ENCODE results near the gene GPR152. TPM values are rescaled to one million over a fixed set of nuclear protein-coding genes. Genes with fewer than 3 reads are reported as not detected.

GPR152 gene
- total RNA-seq, 1 experiment from 2014 or later: not detected

DNA sequence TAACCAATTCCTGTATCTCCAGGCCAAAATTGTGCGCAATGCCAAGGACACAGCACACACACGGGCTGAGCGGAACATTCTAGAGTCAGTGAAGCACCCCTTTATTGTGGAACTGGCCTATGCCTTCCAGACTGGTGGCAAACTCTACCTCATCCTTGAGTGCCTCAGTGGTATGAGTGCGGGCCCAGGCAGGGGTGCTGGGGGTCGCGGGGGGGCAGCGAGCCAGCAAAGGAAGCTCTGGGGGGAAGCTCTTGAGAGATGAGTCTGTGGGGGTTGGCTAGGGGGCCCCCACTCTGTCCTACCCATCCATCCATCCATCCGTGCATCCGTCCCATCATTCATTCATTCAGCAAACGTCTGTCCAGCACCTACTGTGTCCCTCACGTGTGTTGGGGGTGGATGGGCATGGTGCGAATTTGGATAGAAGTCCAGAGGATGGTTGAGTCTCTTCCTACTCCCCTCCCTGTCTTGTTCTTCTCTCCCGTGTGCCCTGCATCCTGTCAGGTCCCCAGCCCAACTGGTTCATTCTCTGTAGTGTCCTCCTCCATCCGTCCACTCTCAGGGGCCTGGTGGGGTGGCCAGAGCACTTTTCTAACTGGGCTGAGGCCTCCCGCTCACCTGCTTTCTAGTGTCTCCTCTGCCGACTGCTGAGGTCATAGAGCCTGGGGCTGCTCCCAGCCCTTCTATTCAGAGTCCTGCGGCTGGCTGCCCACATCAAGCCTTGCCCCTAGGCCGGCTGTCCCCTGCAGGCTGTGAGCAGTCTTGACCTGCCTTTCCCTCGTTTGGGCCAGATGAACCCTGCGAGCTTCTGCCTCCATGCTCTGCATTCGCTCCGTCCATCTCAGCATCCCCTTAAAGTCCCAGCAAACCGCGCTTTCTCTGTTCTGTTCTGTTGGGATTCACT is 20.9 kb downstream of the GPR152 start:
- Histone ChIP-seq H2AFZ (ENCODE audit: low read length) (no peak overlapping the region), H2BK120ac (ENCODE audit: low read depth, low read length, poor library complexity, severe bottlenecking) (no peak overlapping the region), H2AK5ac (ENCODE audit: insufficient read length, low read length) (no peak overlapping the region), H3K9ac (ENCODE audit: extremely low read depth, insufficient read length, low read length) (no peak overlapping the region), H2BK5ac (ENCODE audit: insufficient read length, low read length) (no peak overlapping the region), H3K4me2 (ENCODE audit: insufficient read depth, insufficient read length, low read length) (no peak overlapping the region), H3T11ph (ENCODE audit: low read length) (no peak overlapping the region), H3K23me2 (ENCODE audit: insufficient read length, low read depth, low read length, poor library complexity, severe bottlenecking) (peaks cover 4% of the 10 kb centered on the region), H3K79me2 (ENCODE audit: insufficient read depth, low read length) (no peaks in the 10 kb centered on the region; the same call in 1 of the 2 replicates), H2BK15ac (ENCODE audit: low read depth, low read length) (no peak overlapping the region), H4K8ac (replicated peaks; ENCODE audit: insufficient read length, low read depth, low read length) (no peak overlapping the region), H4K5ac (ENCODE audit: insufficient read length, low read depth, low read length) (no peak overlapping the region), H3K23ac (ENCODE audit: insufficient read length, low read depth, low read length) (no peak overlapping the region), H3K27me3 (ENCODE audit: insufficient read depth, low read length) (no peaks in the 10 kb centered on the region), H3K27ac (ENCODE audit: insufficient read length, low read depth, low read length) (no peak overlapping the region), H4K20me1 (ENCODE audit: control insufficient read depth, insufficient read depth, insufficient read length) (no peaks in the 10 kb centered on the region), H2BK20ac (ENCODE audit: low read depth, low read length, poor library complexity, severe bottlenecking) (no peak overlapping the region), H3K56ac (ENCODE audit: insufficient read length, low read depth, low read length) (no peak overlapping the region), H3K4ac (ENCODE audit: low read depth, low read length) (no peak overlapping the region), H3K14ac (ENCODE audit: insufficient read depth, low read length) (no peak overlapping the region), H2BK12ac (ENCODE audit: insufficient read length, low read depth, low read length) (no peak overlapping the region), H3K18ac (ENCODE audit: insufficient read length, low read depth, low read length) (no peak overlapping the region), H3K79me1 (ENCODE audit: insufficient read depth, low read depth, low read length, poor library complexity, severe bottlenecking) (no peaks in the 10 kb centered on the region), H3K9me3 (ENCODE audit: control insufficient read depth, low read depth, low read length) (no peaks in the 10 kb centered on the region), H4K91ac (ENCODE audit: insufficient read length, low read depth, low read length) (no peak overlapping the region), H3K4me1 (ENCODE audit: insufficient read depth, low read length) (no peaks in the 10 kb centered on the region; the same call in 1 of the 2 replicates)
- WGBS (ENCODE audit: extremely low coverage, insufficient read length, low lambda C conversion rate): no CpG with 5 or more reads among the region's 24 CpGs
- no peak for DNase-seq
- no peaks in the 10 kb centered on the region; the same call in 1 of the 2 replicates for H3K27me3 Mint-ChIP-seq (ENCODE audit: low read depth)
- peaks cover 9 to 36% (median 31%) of the 10 kb centered on the region in 3 experiments; a peak in 6 of 7 replicates for H3K36me3 Mint-ChIP-seq (ENCODE audit: insufficient read depth in 1 of 3, low read depth in 3 of 3)
- no peaks in the 10 kb centered on the region for H3K9me3 Mint-ChIP-seq
- TF ChIP-seq, protein P1, sequence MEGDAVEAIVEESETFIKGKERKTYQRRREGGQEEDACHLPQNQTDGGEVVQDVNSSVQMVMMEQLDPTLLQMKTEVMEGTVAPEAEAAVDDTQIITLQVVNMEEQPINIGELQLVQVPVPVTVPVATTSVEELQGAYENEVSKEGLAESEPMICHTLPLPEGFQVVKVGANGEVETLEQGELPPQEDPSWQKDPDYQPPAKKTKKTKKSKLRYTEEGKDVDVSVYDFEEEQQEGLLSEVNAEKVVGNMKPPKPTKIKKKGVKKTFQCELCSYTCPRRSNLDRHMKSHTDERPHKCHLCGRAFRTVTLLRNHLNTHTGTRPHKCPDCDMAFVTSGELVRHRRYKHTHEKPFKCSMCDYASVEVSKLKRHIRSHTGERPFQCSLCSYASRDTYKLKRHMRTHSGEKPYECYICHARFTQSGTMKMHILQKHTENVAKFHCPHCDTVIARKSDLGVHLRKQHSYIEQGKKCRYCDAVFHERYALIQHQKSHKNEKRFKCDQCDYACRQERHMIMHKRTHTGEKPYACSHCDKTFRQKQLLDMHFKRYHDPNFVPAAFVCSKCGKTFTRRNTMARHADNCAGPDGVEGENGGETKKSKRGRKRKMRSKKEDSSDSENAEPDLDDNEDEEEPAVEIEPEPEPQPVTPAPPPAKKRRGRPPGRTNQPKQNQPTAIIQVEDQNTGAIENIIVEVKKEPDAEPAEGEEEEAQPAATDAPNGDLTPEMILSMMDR (conservative IDR thresholded peaks at IDR 0.05): no peak
- H3K4me3 Mint-ChIP-seq: peak overlapping the region in 1 of 2 experiments; percentile 7; a peak in 3 of 5 replicates
- H3K27ac Mint-ChIP-seq: peak overlapping the region in 2 of 3 experiments; percentile 15 to 86; a peak in 3 of 7 replicates
- peaks cover 5 to 11% of the 10 kb centered on the region in 2 experiments for H3K4me1 Mint-ChIP-seq
